Endothelial cell of umbilical vein (primary cell): Measurements from ENCODE around the gene CHRND.

Experiments used
- EZH2 ChIP-seq: IDR thresholded peaks from 2 replicates; pipeline ENCODE4 v1.6.1; 2012; ENCODE audit warnings: borderline replicate concordance, low read depth, mild to moderate bottlenecking, moderate library complexity, low read length, inconsistent platforms; ENCODE audit not compliant: severe bottlenecking
- FOS ChIP-seq: IDR thresholded peaks from 2 replicates; pipeline ENCODE4 v1.6.1; 2011; ENCODE audit warnings: mild to moderate bottlenecking, low read length, moderate library complexity, borderline replicate concordance; ENCODE audit not compliant: insufficient read depth
- MAX ChIP-seq: IDR thresholded peaks from 2 replicates; pipeline ENCODE4 v1.6.1; 2011; ENCODE audit not compliant: insufficient read depth, insufficient read length
- MYC ChIP-seq: IDR thresholded peaks from one replicate; pipeline ENCODE4 v1.6.1; 2011; ENCODE audit warnings: mild to moderate bottlenecking, low read depth, low read length
- POLR2A ChIP-seq: IDR thresholded peaks from 2 replicates; pipeline ENCODE4 v1.6.1; 2012; ENCODE audit warnings: low read depth, mild to moderate bottlenecking, control low read depth, low read length
- POLR2AphosphoS5 ChIP-seq: IDR thresholded peaks from 2 replicates; pipeline ENCODE4 v1.6.1; 2012; ENCODE audit warnings: low read depth, mild to moderate bottlenecking, control low read depth, low read length, moderate library complexity; ENCODE audit not compliant: insufficient read depth
- TF ChIP-seq, protein P1 (sequence below), 2 donors: IDR thresholded peaks; 1 replicate in 1 of 2; 2 replicates in 1 of 2; pipeline ENCODE4 v1.5.1; 2011; ENCODE audit warnings: low read length in 2 of 2, mild to moderate bottlenecking in 2 of 2, moderate library complexity in 2 of 2, control low read depth in 1 of 2, inconsistent platforms in 1 of 2, low read depth in 1 of 2; ENCODE audit not compliant: insufficient read depth in 1 of 2; ENCODE audit errors: extremely low read depth in 1 of 2

- TF ChIP-seq, protein P1, sequence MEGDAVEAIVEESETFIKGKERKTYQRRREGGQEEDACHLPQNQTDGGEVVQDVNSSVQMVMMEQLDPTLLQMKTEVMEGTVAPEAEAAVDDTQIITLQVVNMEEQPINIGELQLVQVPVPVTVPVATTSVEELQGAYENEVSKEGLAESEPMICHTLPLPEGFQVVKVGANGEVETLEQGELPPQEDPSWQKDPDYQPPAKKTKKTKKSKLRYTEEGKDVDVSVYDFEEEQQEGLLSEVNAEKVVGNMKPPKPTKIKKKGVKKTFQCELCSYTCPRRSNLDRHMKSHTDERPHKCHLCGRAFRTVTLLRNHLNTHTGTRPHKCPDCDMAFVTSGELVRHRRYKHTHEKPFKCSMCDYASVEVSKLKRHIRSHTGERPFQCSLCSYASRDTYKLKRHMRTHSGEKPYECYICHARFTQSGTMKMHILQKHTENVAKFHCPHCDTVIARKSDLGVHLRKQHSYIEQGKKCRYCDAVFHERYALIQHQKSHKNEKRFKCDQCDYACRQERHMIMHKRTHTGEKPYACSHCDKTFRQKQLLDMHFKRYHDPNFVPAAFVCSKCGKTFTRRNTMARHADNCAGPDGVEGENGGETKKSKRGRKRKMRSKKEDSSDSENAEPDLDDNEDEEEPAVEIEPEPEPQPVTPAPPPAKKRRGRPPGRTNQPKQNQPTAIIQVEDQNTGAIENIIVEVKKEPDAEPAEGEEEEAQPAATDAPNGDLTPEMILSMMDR (IDR thresholded peaks at IDR 0.05; ENCODE audit: extremely low read depth in 1 of 2, insufficient read depth in 1 of 2, low read depth in 1 of 2, low read length in 2 of 2), result no peak
- no peak for TF ChIP-seq FOS
- no peak for TF ChIP-seq POLR2A
- TF ChIP-seq MAX, result no peak
- no peak for TF ChIP-seq MYC
- no peak for TF ChIP-seq EZH2
- TF ChIP-seq POLR2AphosphoS5, result no peak
These were observed 16.9 kb downstream of the CHRND start for GRCh38 chr2:232542715-232543467.
